Activated T-cell treated with anti-CD3 and anti-CD28 coated beads, Interleukin-2, amount 50 U/mL, for 4 hours (primary cell): ENCODE results near the gene CACNA2D1. TPM values are rescaled to one million over a fixed set of nuclear protein-coding genes. Genes with fewer than 3 reads are reported as not detected.

Experiments used
- ATAC-seq, 2 donors: fragments of 200-7000 bp; cut with Tn5 transposase; one replicate each; pipeline ENCODE4 v1.10.0; 2021
- DNase-seq: peaks from one replicate; pipeline ENCODE4 v3.0.0-alpha.2; 2020
- H3K27me3 Mint-ChIP-seq: one replicate; pipeline ENCODE4 v1.8.0; 2021; ENCODE audit warnings: low read depth, mixed read lengths
- H3K36me3 Mint-ChIP-seq: one replicate; pipeline ENCODE4 v1.8.0; 2022; ENCODE audit warnings: mixed read lengths; ENCODE audit not compliant: insufficient read depth
- H3K4me1 Mint-ChIP-seq: one replicate; pipeline ENCODE4 v1.8.0; 2021; ENCODE audit warnings: low read depth, mixed read lengths
- H3K4me3 Mint-ChIP-seq: one replicate; pipeline ENCODE4 v1.8.0; 2021; ENCODE audit warnings: mild to moderate bottlenecking, moderate library complexity, mixed read lengths
- H3K9me3 Mint-ChIP-seq: one replicate; pipeline ENCODE4 v1.8.0; 2021; ENCODE audit warnings: mixed read lengths
- total RNA-seq, 3 donors: library from RNA; stranded (reverse); gene quantifications; one replicate each; pipeline ENCODE4 v1.2.1, GENCODE V29; 2021

Gene CACNA2D1
- total RNA-seq, 3 donors from 2014 or later: 0.03 to 0.24 (median 0.18) TPM

DNA sequence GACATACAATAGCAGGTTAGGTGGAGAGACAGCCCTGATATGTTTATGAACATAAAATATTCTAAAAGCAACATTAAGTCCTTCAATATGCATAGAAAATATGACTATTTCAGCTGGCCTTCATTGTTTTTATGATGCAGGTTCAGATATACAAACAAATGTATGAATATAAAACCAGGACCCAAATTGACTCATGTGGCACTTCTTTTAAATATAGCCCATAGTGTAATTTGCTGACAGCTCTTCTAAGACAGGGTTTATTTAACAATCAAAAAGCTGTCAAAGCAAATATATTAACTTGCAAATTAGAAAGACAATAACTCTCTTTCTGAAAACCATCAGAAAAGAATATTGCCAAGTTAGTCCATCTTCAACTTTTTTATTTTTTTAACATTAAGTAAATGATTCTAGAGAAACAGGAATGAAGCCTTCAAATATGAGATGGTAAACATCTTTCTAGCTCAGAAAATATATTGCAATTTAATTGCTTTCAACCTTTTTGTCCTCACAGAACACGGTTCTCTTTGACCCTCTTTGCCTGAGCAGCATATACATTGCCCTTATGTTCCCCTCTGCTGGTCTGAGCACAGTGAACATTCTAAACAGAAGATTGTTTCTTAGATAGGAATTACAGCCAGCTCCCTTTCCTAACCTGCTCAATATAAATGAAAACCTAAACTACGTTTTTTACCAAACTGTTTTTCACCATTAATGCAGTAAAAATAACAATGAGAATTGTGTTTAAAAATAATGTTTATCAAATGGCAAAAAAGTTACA lies 82.8 kb downstream of the CACNA2D1 start:
- H3K27me3 Mint-ChIP-seq: no peaks in the 10 kb centered on the region
- DNase-seq (no peak), ATAC-seq (no peak)
- H3K36me3 Mint-ChIP-seq: no peaks in the 10 kb centered on the region
- no peaks in the 10 kb centered on the region for H3K9me3 Mint-ChIP-seq
- H3K4me1 Mint-ChIP-seq: no peaks in the 10 kb centered on the region
- no peak overlapping the region for H3K4me3 Mint-ChIP-seq

- H3K27me3 Mint-ChIP-seq: no peaks in the 10 kb centered on the region
- H3K4me1 Mint-ChIP-seq: no peaks in the 10 kb centered on the region
- no peaks in the 10 kb centered on the region for H3K36me3 Mint-ChIP-seq
- H3K9me3 Mint-ChIP-seq: no peaks in the 10 kb centered on the region
- no peak overlapping the region for H3K4me3 Mint-ChIP-seq
- DNase-seq (no peak), ATAC-seq (no peak)
Measured at GRCh38 chr7:82359426-82359825, 84.2 kb downstream of the CACNA2D1 start.

GRCh38 chr7:82358923-82359322 lies 84.7 kb downstream of the CACNA2D1 start:
- Mint-ChIP-seq H3K9me3 (no peaks in the 10 kb centered on the region), H3K36me3 (no peaks in the 10 kb centered on the region), H3K4me3 (no peak overlapping the region), H3K27me3 (no peaks in the 10 kb centered on the region), H3K4me1 (no peaks in the 10 kb centered on the region)
- ATAC-seq: no peak
- no peak for DNase-seq

- ATAC-seq (no peak), DNase-seq (no peak)
- Mint-ChIP-seq H3K4me1 (no peaks in the 10 kb centered on the region), H3K4me3 (no peak overlapping the region), H3K27me3 (no peaks in the 10 kb centered on the region), H3K36me3 (no peaks in the 10 kb centered on the region), H3K9me3 (no peaks in the 10 kb centered on the region)
Measured at GRCh38 chr7:82358009-82358578, 85.5 kb downstream of the CACNA2D1 start.

- peaks cover 3% of the 10 kb centered on the region for H3K9me3 Mint-ChIP-seq
- H3K4me3 Mint-ChIP-seq: no peak overlapping the region
- no peak for ATAC-seq
- no peak for DNase-seq
- H3K27me3 Mint-ChIP-seq: no peaks in the 10 kb centered on the region
- no peaks in the 10 kb centered on the region for H3K4me1 Mint-ChIP-seq
- no peaks in the 10 kb centered on the region for H3K36me3 Mint-ChIP-seq
Measured at GRCh38 chr7:82348251-82348650, 95.3 kb downstream of the CACNA2D1 start.

DNA sequence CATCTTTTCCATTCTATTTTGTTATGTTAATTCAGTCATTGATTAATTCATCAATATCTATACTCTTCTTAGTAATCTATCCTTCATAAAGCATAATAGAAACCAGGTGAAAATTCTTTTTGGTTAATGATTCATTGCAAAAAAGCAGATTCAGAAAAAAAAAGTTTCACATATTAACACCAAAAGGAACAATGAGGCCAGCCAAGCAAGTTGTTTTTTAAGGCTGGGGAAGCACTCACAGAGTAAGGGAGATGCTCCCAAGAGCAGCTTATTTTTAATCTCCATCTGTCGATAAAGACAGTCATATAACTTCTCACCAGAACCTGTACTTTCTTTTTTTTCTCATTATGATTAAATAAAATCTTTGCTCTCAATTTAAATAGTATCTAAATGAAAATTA lies 95.8 kb downstream of the CACNA2D1 start:
- ATAC-seq (no peak), DNase-seq (no peak)
- Mint-ChIP-seq H3K36me3 (no peaks in the 10 kb centered on the region), H3K9me3 (peaks cover 3% of the 10 kb centered on the region), H3K4me1 (no peaks in the 10 kb centered on the region), H3K27me3 (no peaks in the 10 kb centered on the region), H3K4me3 (no peak overlapping the region)

DNA sequence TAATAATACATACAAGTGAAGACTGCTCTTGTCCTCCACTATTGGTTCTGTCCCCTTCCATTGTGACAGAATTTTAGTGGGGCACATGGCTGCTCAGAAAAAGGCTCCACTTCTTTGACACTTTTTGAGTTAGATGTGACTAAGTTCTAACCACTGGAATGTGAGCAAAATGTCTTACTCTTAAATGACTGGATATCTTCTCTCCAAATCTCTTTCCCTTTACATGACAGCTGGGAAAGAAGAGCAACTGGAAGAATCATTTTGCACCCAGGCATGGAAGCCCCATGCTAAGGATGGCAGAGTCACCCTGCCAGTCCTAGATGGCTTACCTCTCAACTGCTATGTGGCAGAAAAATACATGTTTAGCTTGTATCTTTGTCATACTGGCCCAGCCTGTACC lies 97.7 kb downstream of the CACNA2D1 start:
- DNase-seq (no peak), ATAC-seq (no peak)
- Mint-ChIP-seq H3K4me3 (no peak overlapping the region), H3K4me1 (no peaks in the 10 kb centered on the region), H3K9me3 (peaks cover 6% of the 10 kb centered on the region), H3K27me3 (no peaks in the 10 kb centered on the region), H3K36me3 (no peaks in the 10 kb centered on the region)

DNA sequence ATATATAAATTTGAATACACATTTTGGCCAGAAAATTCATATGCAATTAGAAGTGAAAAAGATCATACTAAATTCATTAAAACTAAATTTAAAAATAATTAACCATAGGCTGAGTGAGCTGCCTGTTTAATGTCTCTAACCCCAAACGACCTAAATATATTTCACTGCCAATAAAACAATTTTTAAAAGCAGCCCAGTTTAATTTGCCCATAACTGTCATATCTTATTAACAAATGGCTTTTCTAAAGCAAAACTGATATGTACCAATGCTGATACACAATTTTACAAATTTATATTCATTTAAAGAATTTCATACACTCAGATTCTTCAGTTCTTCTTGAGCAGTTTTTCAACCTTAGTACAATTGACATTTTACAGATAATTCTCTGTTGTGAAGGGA lies 99.9 kb downstream of the CACNA2D1 start:
- Mint-ChIP-seq H3K27me3 (no peaks in the 10 kb centered on the region), H3K9me3 (peaks cover 6% of the 10 kb centered on the region), H3K36me3 (no peaks in the 10 kb centered on the region), H3K4me3 (no peak overlapping the region), H3K4me1 (no peaks in the 10 kb centered on the region)
- DNase-seq (no peak), ATAC-seq (no peak)

GRCh38 chr7:82339958-82340357 lies 103.6 kb downstream of the CACNA2D1 start:
- Mint-ChIP-seq H3K4me3 (no peak overlapping the region), H3K9me3 (peaks cover 8% of the 10 kb centered on the region), H3K36me3 (no peaks in the 10 kb centered on the region), H3K27me3 (no peaks in the 10 kb centered on the region), H3K4me1 (no peaks in the 10 kb centered on the region)
- ATAC-seq (no peak), DNase-seq (no peak)

- ATAC-seq (no peak), DNase-seq (no peak)
- H3K4me3 Mint-ChIP-seq: no peak overlapping the region
- peaks cover 3% of the 10 kb centered on the region for H3K9me3 Mint-ChIP-seq
- no peaks in the 10 kb centered on the region for H3K27me3 Mint-ChIP-seq
- no peaks in the 10 kb centered on the region for H3K4me1 Mint-ChIP-seq
- H3K36me3 Mint-ChIP-seq: no peaks in the 10 kb centered on the region
Measured at GRCh38 chr7:82335927-82336326, 107.7 kb downstream of the CACNA2D1 start.

DNA sequence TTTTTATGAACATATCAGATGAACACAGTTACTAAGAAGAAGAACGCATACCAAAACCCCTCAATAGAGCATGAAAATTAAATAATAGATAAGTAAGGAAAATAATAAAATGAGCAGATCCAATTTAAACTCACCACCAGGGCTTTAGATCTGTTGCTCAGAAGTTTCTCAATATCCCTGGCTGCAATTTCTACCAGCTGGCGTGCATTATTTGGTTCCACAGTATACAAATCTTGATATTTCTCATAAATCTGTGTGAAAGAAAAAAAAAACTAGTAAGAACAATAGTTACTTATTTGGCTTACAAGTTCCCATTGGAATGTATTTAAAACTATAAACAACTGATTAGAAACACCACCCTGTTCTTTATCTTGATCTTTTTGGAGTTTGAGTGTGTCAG lies 108.6 kb downstream of the CACNA2D1 start:
- ATAC-seq (no peak), DNase-seq (no peak)
- Mint-ChIP-seq H3K9me3 (peaks cover 3% of the 10 kb centered on the region), H3K4me3 (no peak overlapping the region), H3K4me1 (no peaks in the 10 kb centered on the region), H3K36me3 (no peaks in the 10 kb centered on the region), H3K27me3 (no peaks in the 10 kb centered on the region)

DNA sequence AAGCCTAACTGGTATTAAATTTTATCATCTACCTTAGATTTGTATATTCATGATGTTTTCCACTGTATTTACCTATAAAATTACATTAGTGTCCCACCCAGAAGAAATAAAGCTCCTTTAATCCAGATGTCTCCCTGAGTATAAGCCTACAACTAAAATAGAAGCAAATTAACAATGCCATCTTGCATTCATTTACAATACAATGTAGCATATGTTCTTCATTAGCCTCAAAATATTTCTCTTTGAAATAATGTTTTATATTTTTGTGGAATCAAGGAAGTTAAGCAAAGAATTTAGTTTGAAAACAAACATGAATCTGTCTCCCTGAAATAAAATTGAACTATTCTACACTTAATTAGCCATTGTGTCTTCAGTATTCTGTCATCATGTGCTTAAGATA lies 112.3 kb downstream of the CACNA2D1 start:
- Mint-ChIP-seq H3K9me3 (peaks cover 12% of the 10 kb centered on the region), H3K27me3 (no peaks in the 10 kb centered on the region), H3K36me3 (no peaks in the 10 kb centered on the region), H3K4me3 (no peak overlapping the region), H3K4me1 (no peaks in the 10 kb centered on the region)
- ATAC-seq: no peak
- no peak for DNase-seq

GRCh38 chr7:82330706-82331215 lies 112.8 kb downstream of the CACNA2D1 start:
- DNase-seq (no peak), ATAC-seq (no peak)
- Mint-ChIP-seq H3K4me3 (no peak overlapping the region), H3K36me3 (no peaks in the 10 kb centered on the region), H3K4me1 (no peaks in the 10 kb centered on the region), H3K27me3 (no peaks in the 10 kb centered on the region), H3K9me3 (peaks cover 12% of the 10 kb centered on the region)

DNA sequence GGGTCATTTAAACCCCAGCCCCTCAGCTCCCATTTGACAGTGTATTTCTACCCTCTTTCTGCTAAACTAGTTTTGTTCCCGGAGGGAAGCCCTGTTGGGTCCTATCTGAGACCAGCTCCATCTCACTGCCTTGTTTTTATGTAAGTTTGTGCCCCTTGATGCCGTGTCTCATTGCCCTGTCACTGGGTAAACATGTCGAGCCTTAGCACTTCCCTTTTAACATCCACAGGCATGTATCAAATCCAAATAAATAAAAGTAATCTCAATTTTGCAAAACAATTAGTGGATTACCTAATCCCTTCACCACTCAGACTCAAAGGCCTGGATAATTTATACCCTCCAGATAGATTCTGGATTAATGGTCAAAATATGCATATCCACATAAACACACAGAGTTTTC lies 115.7 kb downstream of the CACNA2D1 start:
- Mint-ChIP-seq H3K36me3 (no peaks in the 10 kb centered on the region), H3K4me3 (no peak overlapping the region), H3K9me3 (peaks cover 12% of the 10 kb centered on the region), H3K27me3 (no peaks in the 10 kb centered on the region), H3K4me1 (no peaks in the 10 kb centered on the region)
- DNase-seq (no peak), ATAC-seq (no peak)

DNA sequence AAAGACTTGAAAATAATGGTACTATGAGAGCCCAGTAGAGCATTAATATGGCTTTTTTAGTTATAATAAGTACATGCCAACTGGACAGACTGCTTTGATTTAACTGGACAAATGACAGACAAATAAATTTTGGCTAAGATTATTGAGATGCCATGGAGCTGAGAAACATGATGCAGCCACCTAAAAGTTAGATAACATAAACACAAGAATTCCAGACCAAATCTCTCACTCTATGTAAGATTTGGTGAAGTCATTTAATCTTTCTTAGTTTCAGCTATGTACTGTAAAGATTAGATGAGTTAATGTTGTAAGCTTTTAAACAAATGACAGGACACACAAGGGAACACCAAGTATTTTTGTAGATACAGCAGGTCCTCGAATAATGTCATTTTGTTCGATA lies 118.2 kb downstream of the CACNA2D1 start:
- DNase-seq (no peak), ATAC-seq (no peak)
- H3K36me3 Mint-ChIP-seq: no peaks in the 10 kb centered on the region
- H3K9me3 Mint-ChIP-seq: peaks cover 17% of the 10 kb centered on the region
- H3K4me3 Mint-ChIP-seq: no peak overlapping the region
- H3K4me1 Mint-ChIP-seq: no peaks in the 10 kb centered on the region
- no peaks in the 10 kb centered on the region for H3K27me3 Mint-ChIP-seq
